ENCODE measurements around the gene FHAD1.

The FHAD1 gene

DNA sequence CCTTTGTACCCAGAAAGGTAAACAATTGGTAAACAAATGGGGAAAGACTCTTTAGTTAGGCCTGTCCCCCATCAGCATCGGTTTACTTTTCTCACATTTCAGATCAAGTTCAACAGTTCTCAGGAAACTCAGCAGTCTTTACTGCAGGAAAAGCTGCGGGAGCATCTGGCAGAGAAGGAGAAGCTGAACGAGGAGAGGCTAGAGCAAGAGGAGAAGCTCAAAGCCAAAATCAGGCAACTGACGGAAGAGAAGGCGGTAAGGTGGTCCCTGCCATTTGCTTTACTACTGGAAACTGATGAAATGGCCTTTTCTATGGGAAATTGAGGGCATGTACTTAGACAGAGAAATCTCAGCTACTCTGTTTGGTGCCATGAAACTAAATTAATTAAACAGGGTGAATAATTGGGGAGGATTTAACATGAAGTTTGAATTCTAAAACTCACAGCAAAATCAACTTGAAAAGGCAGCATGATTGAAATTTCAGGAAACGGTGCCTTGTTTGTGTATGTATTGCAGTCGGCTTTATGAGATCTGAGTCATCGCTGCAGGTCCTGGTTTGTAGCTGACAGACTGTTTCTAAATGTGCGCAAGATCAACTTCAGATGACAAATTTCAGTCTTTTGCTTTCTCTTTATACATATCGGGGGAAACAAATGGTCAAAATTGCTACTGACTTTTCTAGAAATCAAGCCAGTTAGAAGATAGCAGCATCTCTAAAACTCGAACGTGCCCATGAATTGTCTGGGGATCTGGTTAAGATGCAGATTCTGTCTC, 94.8 kb downstream of the FHAD1 start:
- peak; percentile 61 for ATAC-seq
- TF ChIP-seq ARNTL (CRISPR knock-in tag; IDR thresholded peaks at IDR 0.05; ENCODE audit: borderline replicate concordance, low read depth), result no peak
- no peak for TF ChIP-seq ZNF565 (CRISPR knock-in tag; conservative IDR thresholded peaks at IDR 0.05; ENCODE audit: low read depth)
- TF ChIP-seq SNAI2 (CRISPR knock-in tag; IDR thresholded peaks at IDR 0.05), result no peak
- TF ChIP-seq TOX (CRISPR knock-in tag; IDR thresholded peaks at IDR 0.05; ENCODE audit: borderline replicate concordance), result no peak
- no peak for TF ChIP-seq ZC3H10 (CRISPR knock-in tag; IDR thresholded peaks at IDR 0.05)
- no peak for TF ChIP-seq ZFP30 (CRISPR knock-in tag; IDR thresholded peaks at IDR 0.05)
- no peak for TF ChIP-seq PPARA (CRISPR knock-in tag; IDR thresholded peaks at IDR 0.05; ENCODE audit: borderline replicate concordance)
- TF ChIP-seq ZFP3 (CRISPR knock-in tag; IDR thresholded peaks at IDR 0.05), result no peak
- no peak for TF ChIP-seq ZNF70 (CRISPR knock-in tag; IDR thresholded peaks at IDR 0.05)
- TF ChIP-seq, protein P1, sequence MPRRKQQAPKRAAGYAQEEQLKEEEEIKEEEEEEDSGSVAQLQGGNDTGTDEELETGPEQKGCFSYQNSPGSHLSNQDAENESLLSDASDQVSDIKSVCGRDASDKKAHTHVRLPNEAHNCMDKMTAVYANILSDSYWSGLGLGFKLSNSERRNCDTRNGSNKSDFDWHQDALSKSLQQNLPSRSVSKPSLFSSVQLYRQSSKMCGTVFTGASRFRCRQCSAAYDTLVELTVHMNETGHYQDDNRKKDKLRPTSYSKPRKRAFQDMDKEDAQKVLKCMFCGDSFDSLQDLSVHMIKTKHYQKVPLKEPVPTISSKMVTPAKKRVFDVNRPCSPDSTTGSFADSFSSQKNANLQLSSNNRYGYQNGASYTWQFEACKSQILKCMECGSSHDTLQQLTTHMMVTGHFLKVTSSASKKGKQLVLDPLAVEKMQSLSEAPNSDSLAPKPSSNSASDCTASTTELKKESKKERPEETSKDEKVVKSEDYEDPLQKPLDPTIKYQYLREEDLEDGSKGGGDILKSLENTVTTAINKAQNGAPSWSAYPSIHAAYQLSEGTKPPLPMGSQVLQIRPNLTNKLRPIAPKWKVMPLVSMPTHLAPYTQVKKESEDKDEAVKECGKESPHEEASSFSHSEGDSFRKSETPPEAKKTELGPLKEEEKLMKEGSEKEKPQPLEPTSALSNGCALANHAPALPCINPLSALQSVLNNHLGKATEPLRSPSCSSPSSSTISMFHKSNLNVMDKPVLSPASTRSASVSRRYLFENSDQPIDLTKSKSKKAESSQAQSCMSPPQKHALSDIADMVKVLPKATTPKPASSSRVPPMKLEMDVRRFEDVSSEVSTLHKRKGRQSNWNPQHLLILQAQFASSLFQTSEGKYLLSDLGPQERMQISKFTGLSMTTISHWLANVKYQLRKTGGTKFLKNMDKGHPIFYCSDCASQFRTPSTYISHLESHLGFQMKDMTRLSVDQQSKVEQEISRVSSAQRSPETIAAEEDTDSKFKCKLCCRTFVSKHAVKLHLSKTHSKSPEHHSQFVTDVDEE (CRISPR knock-in tag; IDR thresholded peaks at IDR 0.05), result no peak
- TF ChIP-seq CSDC2 (CRISPR knock-in tag; IDR thresholded peaks at IDR 0.05), result no peak

DNA sequence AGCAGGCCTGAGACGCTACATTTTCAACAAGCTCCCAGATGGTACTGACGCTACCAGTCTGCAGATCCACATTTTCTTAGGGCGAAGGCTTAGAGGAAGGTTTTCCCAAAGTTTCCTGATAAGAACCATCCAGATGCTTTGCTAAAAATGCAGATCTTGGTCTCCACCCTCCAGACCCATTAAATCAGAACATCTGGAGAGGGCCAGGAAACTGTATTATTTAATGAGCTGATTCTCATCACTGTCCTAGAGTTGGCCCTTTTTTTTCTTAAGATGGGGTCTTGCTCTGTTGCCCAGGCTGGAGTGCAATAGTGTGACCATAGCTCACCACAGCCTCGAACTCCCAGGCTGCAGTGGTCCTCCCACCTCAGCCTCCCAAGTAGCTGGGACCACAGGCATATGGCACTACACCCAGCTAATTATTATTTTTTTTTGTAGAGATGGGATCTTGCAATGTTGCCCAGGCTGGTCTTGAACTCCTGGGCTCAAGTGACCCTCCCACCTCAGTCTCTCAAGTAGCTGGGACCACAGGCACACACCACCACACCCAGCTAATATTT, 95.5 kb downstream of the FHAD1 start:
- TF ChIP-seq ZNF8 (CRISPR knock-in tag; IDR thresholded peaks at IDR 0.05), result no peak
- no peak; the same call in 2 of the 3 replicates for ATAC-seq

GRCh38 chr1:15343099-15343498, 96.1 kb downstream of the FHAD1 start:
- ATAC-seq, result no peak
- TF ChIP-seq ARNTL (CRISPR knock-in tag; IDR thresholded peaks at IDR 0.05; ENCODE audit: borderline replicate concordance, low read depth), result no peak
- TF ChIP-seq RARB (CRISPR knock-in tag; IDR thresholded peaks at IDR 0.05), result no peak
- no peak for TF ChIP-seq PATZ1 (CRISPR knock-in tag; IDR thresholded peaks at IDR 0.05; ENCODE audit: borderline replicate concordance)
- TF ChIP-seq ZNF70 (CRISPR knock-in tag; IDR thresholded peaks at IDR 0.05), result no peak
- no peak for TF ChIP-seq ISL1 (CRISPR knock-in tag; IDR thresholded peaks at IDR 0.05)
- TF ChIP-seq, protein P1 (CRISPR knock-in tag; IDR thresholded peaks at IDR 0.05), result no peak
- TF ChIP-seq TCF4 (CRISPR knock-in tag; IDR thresholded peaks at IDR 0.05; ENCODE audit: borderline replicate concordance), result no peak
- no peak for TF ChIP-seq OSR1 (CRISPR knock-in tag; IDR thresholded peaks at IDR 0.05)
- no peak for TF ChIP-seq BACH2 (CRISPR knock-in tag; IDR thresholded peaks at IDR 0.05; ENCODE audit: borderline replicate concordance)
- TF ChIP-seq TOX (CRISPR knock-in tag; IDR thresholded peaks at IDR 0.05; ENCODE audit: borderline replicate concordance), result no peak
- no peak for TF ChIP-seq CREB5 (CRISPR knock-in tag; IDR thresholded peaks at IDR 0.05; ENCODE audit: low read depth)
- no peak for TF ChIP-seq ZFP3 (CRISPR knock-in tag; IDR thresholded peaks at IDR 0.05)
- no peak for TF ChIP-seq CSDC2 (CRISPR knock-in tag; IDR thresholded peaks at IDR 0.05)
- TF ChIP-seq ZNF8 (CRISPR knock-in tag; IDR thresholded peaks at IDR 0.05), result no peak
- TF ChIP-seq SNAI2 (CRISPR knock-in tag; IDR thresholded peaks at IDR 0.05), result no peak
- TF ChIP-seq ZC3H10 (CRISPR knock-in tag; IDR thresholded peaks at IDR 0.05), result no peak
- no peak for TF ChIP-seq ZNF565 (CRISPR knock-in tag; conservative IDR thresholded peaks at IDR 0.05; ENCODE audit: low read depth)
- no peak for TF ChIP-seq GLIS3 (CRISPR knock-in tag; IDR thresholded peaks at IDR 0.05)

Data from SK-N-SH treated with all-trans-retinoic acid at 6 μM for 48 hours (cell line).